Astrocyte of the spinal cord (primary cell): Measurements from ENCODE around the gene TMCC1.

Experiments
- DNase-seq: peaks from one replicate; pipeline ENCODE4 v3.0.0; 2011; ENCODE audit warnings: low read depth, low spot score
- H3K4me3 ChIP-seq: 2 replicates; pipeline ENCODE4 v1.5.1; 2011; ENCODE audit warnings: low read depth, mild to moderate bottlenecking, low read length, moderate library complexity
- in situ Hi-C: cut with HindIII; loops from 2 replicates; pipeline ENCODE4 v1.10.0; 2017; ENCODE audit warnings: low sequenced_read_pairs
- TF ChIP-seq, protein P1 (sequence below): IDR thresholded peaks from 2 replicates; pipeline ENCODE4 v1.5.1; 2012; ENCODE audit warnings: low read depth, mild to moderate bottlenecking, low read length, inconsistent platforms

The TMCC1 gene

DNA sequence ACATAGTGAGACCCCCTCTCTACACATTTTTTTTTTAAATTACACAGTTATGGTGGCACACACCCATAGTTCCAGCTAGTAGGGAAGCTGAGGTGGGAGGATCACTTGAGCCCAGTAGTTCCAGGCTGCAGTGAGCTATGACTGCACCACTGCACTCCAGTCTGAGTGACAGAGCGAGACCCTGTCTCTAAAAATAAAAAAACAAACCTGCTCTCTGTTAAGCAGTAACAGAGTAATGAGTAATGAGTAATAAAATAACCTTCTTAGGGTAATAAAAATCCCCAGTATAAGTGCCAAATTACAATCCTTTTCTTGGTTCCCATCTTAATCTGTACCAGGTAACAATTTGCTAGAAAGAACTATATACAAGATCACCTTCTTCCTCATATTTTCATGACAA, 221.1 kb downstream of the TMCC1 start:
- TF ChIP-seq, protein P1, sequence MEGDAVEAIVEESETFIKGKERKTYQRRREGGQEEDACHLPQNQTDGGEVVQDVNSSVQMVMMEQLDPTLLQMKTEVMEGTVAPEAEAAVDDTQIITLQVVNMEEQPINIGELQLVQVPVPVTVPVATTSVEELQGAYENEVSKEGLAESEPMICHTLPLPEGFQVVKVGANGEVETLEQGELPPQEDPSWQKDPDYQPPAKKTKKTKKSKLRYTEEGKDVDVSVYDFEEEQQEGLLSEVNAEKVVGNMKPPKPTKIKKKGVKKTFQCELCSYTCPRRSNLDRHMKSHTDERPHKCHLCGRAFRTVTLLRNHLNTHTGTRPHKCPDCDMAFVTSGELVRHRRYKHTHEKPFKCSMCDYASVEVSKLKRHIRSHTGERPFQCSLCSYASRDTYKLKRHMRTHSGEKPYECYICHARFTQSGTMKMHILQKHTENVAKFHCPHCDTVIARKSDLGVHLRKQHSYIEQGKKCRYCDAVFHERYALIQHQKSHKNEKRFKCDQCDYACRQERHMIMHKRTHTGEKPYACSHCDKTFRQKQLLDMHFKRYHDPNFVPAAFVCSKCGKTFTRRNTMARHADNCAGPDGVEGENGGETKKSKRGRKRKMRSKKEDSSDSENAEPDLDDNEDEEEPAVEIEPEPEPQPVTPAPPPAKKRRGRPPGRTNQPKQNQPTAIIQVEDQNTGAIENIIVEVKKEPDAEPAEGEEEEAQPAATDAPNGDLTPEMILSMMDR: no peak
- DNase-seq: no peak
- in situ Hi-C loops: no loop called here
- H3K4me3 ChIP-seq: no peak overlapping the region

DNA sequence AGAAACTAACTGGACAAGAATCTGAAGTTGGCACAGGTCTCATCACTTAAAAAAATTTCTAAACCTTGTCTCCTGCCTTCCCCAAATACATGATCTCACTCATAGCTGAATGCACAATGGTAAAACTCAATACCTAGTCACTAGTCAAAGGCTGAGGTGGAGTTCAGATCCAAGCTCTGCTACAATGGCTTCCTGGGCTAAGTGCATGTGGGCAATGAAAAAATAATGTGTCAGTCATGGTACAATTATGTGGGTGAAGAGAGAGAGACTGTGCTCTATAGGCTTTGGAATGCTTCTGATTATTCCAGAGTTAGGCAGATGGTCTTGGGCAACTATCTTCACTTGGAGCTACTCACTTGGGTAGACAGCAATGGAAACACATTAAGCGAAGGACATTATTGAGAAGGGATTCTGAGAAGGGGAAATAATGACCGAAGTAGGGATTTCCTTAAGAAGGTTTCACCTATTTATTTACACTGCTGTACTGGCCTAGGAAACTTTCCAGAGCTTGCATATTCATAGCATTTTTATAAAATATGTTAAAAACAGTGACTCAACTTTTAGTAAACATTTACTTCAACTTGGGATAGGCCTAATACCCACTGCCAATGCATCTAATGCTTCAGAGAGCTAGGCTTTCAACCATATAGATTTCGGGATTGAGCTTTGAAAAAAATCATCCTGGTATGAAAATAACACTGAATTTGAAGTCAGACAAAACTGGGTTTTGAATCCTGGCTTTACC, 228.3 kb downstream of the TMCC1 start:
- no peak overlapping the region for H3K4me3 ChIP-seq
- in situ Hi-C loops: no loop called here
- TF ChIP-seq, protein P1: no peak
- DNase-seq: peak; percentile 47

DNA sequence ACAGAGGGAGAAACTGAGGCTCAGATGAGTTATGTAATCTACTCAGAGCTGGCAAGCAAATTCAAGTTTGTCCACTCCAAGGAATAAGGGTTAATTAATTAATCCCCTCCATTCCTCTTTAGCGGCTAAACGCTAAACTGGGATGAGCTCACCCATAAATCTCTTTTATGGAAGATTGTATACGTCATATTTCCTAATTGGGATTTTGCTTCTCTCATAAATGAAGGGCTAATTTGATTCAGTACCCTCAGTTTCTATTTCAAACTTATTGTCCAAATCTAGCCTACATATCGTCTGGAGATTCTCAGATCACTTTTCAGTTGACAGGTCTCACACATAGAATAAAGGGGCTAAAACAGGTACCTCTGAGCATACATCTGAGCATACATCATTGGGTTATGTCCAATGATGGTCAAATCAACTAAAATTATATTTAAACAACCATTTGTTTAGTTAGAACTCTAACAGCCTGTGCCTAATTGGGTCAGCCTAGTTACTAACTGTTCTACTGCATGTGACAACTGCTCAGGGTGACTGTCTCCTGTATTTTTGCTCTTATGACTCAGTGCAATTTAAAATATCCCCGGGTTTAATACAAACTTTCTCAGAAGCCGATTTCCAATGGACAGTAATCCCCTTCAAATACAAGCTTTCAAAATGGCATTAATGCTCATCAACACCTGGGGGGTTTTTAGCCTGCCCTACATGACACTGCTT, 229.4 kb downstream of the TMCC1 start:
- DNase-seq: no peak
- no peak overlapping the region for H3K4me3 ChIP-seq
- TF ChIP-seq, protein P1: no peak
- in situ Hi-C loops: no loop called here

DNA sequence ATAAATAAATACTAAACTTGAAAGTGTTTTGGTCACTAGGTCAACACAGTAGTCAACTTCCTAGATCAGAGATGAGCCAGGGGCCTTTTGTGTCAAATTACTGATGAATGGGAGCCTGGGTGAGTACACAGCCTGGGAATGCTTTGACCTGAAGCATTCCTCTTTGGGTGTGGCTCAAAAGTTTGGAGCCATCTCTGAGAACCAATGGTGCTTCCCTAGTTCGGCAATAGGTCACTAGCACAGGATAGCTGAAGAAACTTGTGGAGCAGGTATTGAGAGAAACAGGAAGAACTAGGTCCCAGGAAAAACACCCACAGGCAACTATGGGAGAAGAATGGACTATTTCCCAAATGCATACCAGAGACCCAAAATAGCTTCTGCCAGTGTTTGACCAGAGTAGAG, 230.5 kb downstream of the TMCC1 start:
- DNase-seq: no peak
- in situ Hi-C loops: no loop called here
- TF ChIP-seq, protein P1: no peak
- H3K4me3 ChIP-seq: no peak overlapping the region

DNA sequence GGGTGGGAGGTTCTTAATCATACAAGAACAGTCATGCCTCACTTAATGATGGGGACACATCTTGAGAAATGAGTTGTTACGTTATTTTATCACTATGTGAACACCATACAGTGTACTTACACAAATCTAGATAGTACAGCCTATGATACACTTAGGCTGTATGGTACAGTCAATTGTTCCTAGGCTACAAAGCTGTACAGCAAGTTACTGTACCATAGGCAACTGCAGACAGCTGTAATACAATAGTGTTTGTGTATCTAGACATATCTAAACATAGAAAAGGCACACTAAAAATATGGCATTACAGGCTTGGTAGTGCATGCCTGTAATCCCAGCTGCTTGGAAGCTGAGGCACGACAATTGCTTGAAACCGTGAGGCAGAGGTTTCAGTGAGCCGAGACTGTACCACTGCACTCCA, 231.3 kb downstream of the TMCC1 start:
- in situ Hi-C loops: no loop called here
- no peak overlapping the region for H3K4me3 ChIP-seq
- no peak for DNase-seq
- TF ChIP-seq, protein P1: no peak

DNA sequence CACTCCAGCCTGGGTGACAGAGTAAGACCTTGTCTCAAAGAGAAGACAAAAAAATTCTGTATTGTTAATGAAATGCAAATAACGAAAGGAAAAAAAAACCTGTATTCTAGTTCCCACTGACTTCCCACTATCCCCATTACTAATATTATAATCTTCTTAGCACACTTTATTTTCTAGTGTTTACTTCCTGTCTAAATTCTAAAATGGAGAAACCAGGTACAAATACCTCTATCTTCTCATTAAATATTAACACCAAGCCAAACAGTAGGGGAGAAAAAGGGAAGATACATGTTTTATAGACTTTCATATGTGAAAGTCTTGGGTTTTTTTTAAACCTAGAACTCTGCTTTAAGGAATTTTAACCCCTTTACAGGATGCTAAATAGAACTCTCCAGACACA, 231.7 kb downstream of the TMCC1 start:
- DNase-seq: no peak
- TF ChIP-seq, protein P1: no peak
- in situ Hi-C loops: no loop called here
- H3K4me3 ChIP-seq: no peak overlapping the region
